Skeletal muscle satellite cell (primary cell): ENCODE data around the gene GNAS.

Experiments used
- H3K27me3 ChIP-seq: 2 replicates; pipeline ENCODE4 v1.7.0; 2013; ENCODE audit warnings: low read length; ENCODE audit not compliant: control insufficient read depth, insufficient read depth
- H3K36me3 ChIP-seq: 2 replicates; pipeline ENCODE4 v1.7.0; 2013; ENCODE audit warnings: mild to moderate bottlenecking, control low read depth, low read length; ENCODE audit not compliant: insufficient read depth
- H3K4me1 ChIP-seq: 2 replicates; pipeline ENCODE4 v1.7.0; 2013; ENCODE audit warnings: low read length; ENCODE audit not compliant: control insufficient read depth, insufficient read depth
- H3K4me2 ChIP-seq: 2 replicates; pipeline ENCODE4 v1.7.0; 2013; ENCODE audit warnings: mild to moderate bottlenecking, low read length
- H3K4me3 ChIP-seq: 2 replicates; pipeline ENCODE4 v1.7.0; 2013; ENCODE audit warnings: low read length
- H3K9ac ChIP-seq: 2 replicates; pipeline ENCODE4 v1.7.0; 2013; ENCODE audit warnings: mild to moderate bottlenecking, low read depth, low read length, moderate library complexity
- H3K9me3 ChIP-seq: replicated peaks from 2 replicates; pipeline ENCODE4 v1.7.0; 2013; ENCODE audit warnings: mild to moderate bottlenecking, control low read depth, low read length

GNAS gene

GRCh38 chr20:58829531-58829941 lies 23.0 kb upstream of the GNAS start:
- Histone ChIP-seq H3K4me3 (no peak overlapping the region), H3K27me3 (peaks cover 20% of the 10 kb centered on the region), H3K9me3 (no peaks in the 10 kb centered on the region), H3K9ac (no peak overlapping the region), H3K4me1 (no peaks in the 10 kb centered on the region), H3K4me2 (no peak overlapping the region), H3K36me3 (no peaks in the 10 kb centered on the region)

- Histone ChIP-seq H3K27me3 (peaks cover 36% of the 10 kb centered on the region), H3K4me1 (no peaks in the 10 kb centered on the region), H3K4me2 (no peak overlapping the region), H3K9me3 (no peaks in the 10 kb centered on the region), H3K9ac (no peak overlapping the region), H3K36me3 (no peaks in the 10 kb centered on the region), H3K4me3 (no peak overlapping the region)
Observed at GRCh38 chr20:58832457-58832856, 20.1 kb upstream of the GNAS start.

GRCh38 chr20:58833921-58834320 lies 18.6 kb upstream of the GNAS start:
- H3K9ac ChIP-seq, result no peak overlapping the region
- H3K4me2 ChIP-seq, result no peak overlapping the region
- no peaks in the 10 kb centered on the region for H3K4me1 ChIP-seq
- H3K4me3 ChIP-seq, result no peak overlapping the region
- H3K27me3 ChIP-seq, result peaks cover 37% of the 10 kb centered on the region
- H3K36me3 ChIP-seq, result no peaks in the 10 kb centered on the region
- no peaks in the 10 kb centered on the region for H3K9me3 ChIP-seq

GRCh38 chr20:58835231-58835630 lies 17.3 kb upstream of the GNAS start:
- Histone ChIP-seq H3K4me2 (no peak overlapping the region), H3K27me3 (peaks cover 43% of the 10 kb centered on the region), H3K9ac (no peak overlapping the region), H3K4me1 (no peaks in the 10 kb centered on the region), H3K9me3 (no peaks in the 10 kb centered on the region), H3K36me3 (no peaks in the 10 kb centered on the region), H3K4me3 (no peak overlapping the region)

GRCh38 chr20:58836616-58837204 lies 15.8 kb upstream of the GNAS start:
- H3K36me3 ChIP-seq, result no peaks in the 10 kb centered on the region
- no peak overlapping the region for H3K4me2 ChIP-seq
- H3K4me1 ChIP-seq, result no peaks in the 10 kb centered on the region
- no peak overlapping the region for H3K4me3 ChIP-seq
- peaks cover 50% of the 10 kb centered on the region for H3K27me3 ChIP-seq
- no peaks in the 10 kb centered on the region for H3K9me3 ChIP-seq
- H3K9ac ChIP-seq, result no peak overlapping the region

GRCh38 chr20:58837717-58838116 lies 14.8 kb upstream of the GNAS start:
- Histone ChIP-seq H3K9ac (no peak overlapping the region), H3K36me3 (no peaks in the 10 kb centered on the region), H3K4me2 (no peak overlapping the region), H3K4me3 (no peak overlapping the region), H3K27me3 (peaks cover 57% of the 10 kb centered on the region), H3K9me3 (no peaks in the 10 kb centered on the region), H3K4me1 (no peaks in the 10 kb centered on the region)

- H3K4me3 ChIP-seq, result no peak overlapping the region
- no peak overlapping the region for H3K9ac ChIP-seq
- no peaks in the 10 kb centered on the region for H3K4me1 ChIP-seq
- no peaks in the 10 kb centered on the region for H3K36me3 ChIP-seq
- H3K4me2 ChIP-seq, result no peak overlapping the region
- peaks cover 61% of the 10 kb centered on the region for H3K27me3 ChIP-seq
- no peaks in the 10 kb centered on the region for H3K9me3 ChIP-seq
Observed at GRCh38 chr20:58838174-58838573, 14.3 kb upstream of the GNAS start.

- Histone ChIP-seq H3K4me1 (no peaks in the 10 kb centered on the region), H3K4me2 (peak overlapping the region; percentile 50), H3K9me3 (no peaks in the 10 kb centered on the region), H3K27me3 (peaks cover 62% of the 10 kb centered on the region), H3K36me3 (no peaks in the 10 kb centered on the region), H3K4me3 (no peak overlapping the region), H3K9ac (no peak overlapping the region)
Observed at GRCh38 chr20:58839474-58839874, 13.0 kb upstream of the GNAS start.

- Histone ChIP-seq H3K36me3 (no peaks in the 10 kb centered on the region), H3K9me3 (no peaks in the 10 kb centered on the region), H3K4me3 (no peak overlapping the region), H3K4me1 (no peaks in the 10 kb centered on the region), H3K4me2 (peak overlapping the region; percentile 50), H3K27me3 (peaks cover 65% of the 10 kb centered on the region), H3K9ac (no peak overlapping the region)
Observed at GRCh38 chr20:58839991-58840747, 12.3 kb upstream of the GNAS start.

- H3K4me2 ChIP-seq, result no peak overlapping the region
- H3K4me3 ChIP-seq, result no peak overlapping the region
- no peaks in the 10 kb centered on the region for H3K9me3 ChIP-seq
- no peak overlapping the region for H3K9ac ChIP-seq
- H3K27me3 ChIP-seq, result peaks cover 60% of the 10 kb centered on the region
- H3K36me3 ChIP-seq, result no peaks in the 10 kb centered on the region
- no peaks in the 10 kb centered on the region for H3K4me1 ChIP-seq
Observed at GRCh38 chr20:58840816-58841538, 11.5 kb upstream of the GNAS start.

GRCh38 chr20:58841539-58842264 lies 10.8 kb upstream of the GNAS start:
- Histone ChIP-seq H3K4me2 (no peak overlapping the region), H3K36me3 (no peaks in the 10 kb centered on the region), H3K27me3 (peaks cover 53% of the 10 kb centered on the region), H3K9ac (no peak overlapping the region), H3K4me3 (no peak overlapping the region), H3K9me3 (no peaks in the 10 kb centered on the region), H3K4me1 (no peaks in the 10 kb centered on the region)
